ENCODE measurements around the gene TRIM62. TPM values are rescaled to one million over a fixed set of nuclear protein-coding genes. Genes with fewer than 3 reads are reported as not detected.

Gene TRIM62
- total and polyA plus RNA-seq, 2 experiments from 2014 or later = 2.9 to 18.9 TPM

DNA sequence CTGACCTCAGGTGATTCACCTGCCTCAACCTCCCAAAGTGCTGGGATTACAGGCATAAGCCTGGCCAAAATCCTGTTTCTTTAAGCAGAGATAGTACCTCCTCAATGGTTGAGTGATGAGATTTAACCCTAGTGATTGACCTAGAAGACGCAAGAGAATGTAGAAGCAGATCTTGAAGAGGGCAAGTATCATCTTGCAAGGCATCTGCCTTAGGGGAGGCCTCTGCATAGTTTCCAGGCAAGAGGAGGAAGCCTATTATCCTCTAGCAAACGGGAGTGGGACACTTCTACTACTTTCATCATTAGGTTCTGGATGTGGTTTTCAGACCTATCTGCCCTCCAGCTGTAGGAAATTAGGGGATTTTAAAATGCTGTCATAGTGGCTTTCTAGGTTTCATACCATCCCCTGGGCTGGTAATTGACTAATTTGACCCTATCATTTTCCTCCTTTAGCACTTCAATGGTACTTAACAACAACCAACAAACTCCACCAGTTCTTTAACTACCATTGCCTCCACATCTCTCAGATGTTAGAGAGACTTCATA lies 10.0 kb upstream of the TRIM62 start (continued):
- TF ChIP-seq POLR2AphosphoS5 (IDR thresholded peaks at IDR 0.05; ENCODE audit: low read depth) = no peak
- TF ChIP-seq JUNB (IDR thresholded peaks at IDR 0.05; ENCODE audit: unreplicated experiment) = no peak

- H3F3A ChIP-seq (replicated peaks; ENCODE audit: low read depth) = no peaks in the 10 kb centered on the region
- peaks cover 12% of the 10 kb centered on the region; the same call in 1 of the 2 replicates for H3K27me3 ChIP-seq (ENCODE audit: insufficient read depth)
- H3K9me2 ChIP-seq (ENCODE audit: insufficient read depth) = no peaks in the 10 kb centered on the region
- Mint-ChIP-seq H3K27ac (no peak overlapping the region), H3K27me3 (ENCODE audit: insufficient read depth, low read depth, poor library complexity) (peaks cover 4% of the 10 kb centered on the region), H3K9me3 (no peaks in the 10 kb centered on the region), H3K4me1 (no peaks in the 10 kb centered on the region), H3K36me3 (ENCODE audit: low read depth) (no peaks in the 10 kb centered on the region), H3K4me3 (no peak overlapping the region)
- no peaks in the 10 kb centered on the region for H4K20me1 ChIP-seq (replicated peaks; ENCODE audit: insufficient read depth)
- TF ChIP-seq NANOG (IDR thresholded peaks at IDR 0.05; ENCODE audit: borderline replicate concordance) = no peak
- TF ChIP-seq EZH2phosphoT487 (IDR thresholded peaks at IDR 0.05; ENCODE audit: unreplicated experiment) = no peak
- TF ChIP-seq ETS1 (IDR thresholded peaks at IDR 0.05) = no peak
- no peak for TF ChIP-seq CREB1 (CRISPR knock-in tag; IDR thresholded peaks at IDR 0.05; ENCODE audit: low read depth)
- TF ChIP-seq EZH2 (IDR thresholded peaks at IDR 0.05; ENCODE audit: low read depth, unreplicated experiment) = no peak
- TF ChIP-seq ZNF331 (CRISPR knock-in tag; IDR thresholded peaks at IDR 0.05; ENCODE audit: low read depth) = no peak
- TF ChIP-seq STAT1 (IDR thresholded peaks at IDR 0.05; ENCODE audit: unreplicated experiment) = no peak
- H3K4me2 ChIP-seq = no peak overlapping the region
- no peaks in the 10 kb centered on the region for H3K36me3 ChIP-seq (ENCODE audit: insufficient read depth)
- H3K4me1 ChIP-seq (ENCODE audit: insufficient read depth) = no peaks in the 10 kb centered on the region
- no peak overlapping the region for H3K27ac ChIP-seq (ENCODE audit: low read depth)
- no peak for DNase-seq (ENCODE audit: low spot score)
- H3K79me2 ChIP-seq (replicated peaks; ENCODE audit: insufficient read depth) = no peaks in the 10 kb centered on the region
- no peak overlapping the region for H3K4me3 ChIP-seq
- ATAC-seq = no peak
- H2AFZ ChIP-seq = no peak overlapping the region
Measured at GRCh38 chr1:33190701-33191100, 8.9 kb upstream of the TRIM62 start.

GRCh38 chr1:33188572-33189275 lies 6.9 kb upstream of the TRIM62 start:
- Histone ChIP-seq H3K27me3 (ENCODE audit: insufficient read depth) (peaks cover 7% of the 10 kb centered on the region; the same call in 1 of the 2 replicates), H2AFZ (no peak overlapping the region), H3K27ac (ENCODE audit: low read depth) (no peak overlapping the region), H4K20me1 (replicated peaks; ENCODE audit: insufficient read depth) (no peaks in the 10 kb centered on the region), H3K9me2 (ENCODE audit: insufficient read depth) (no peaks in the 10 kb centered on the region), H3K4me2 (no peak overlapping the region), H3K4me3 (no peak overlapping the region), H3K4me1 (ENCODE audit: insufficient read depth) (peaks cover 2% of the 10 kb centered on the region; the same call in 1 of the 2 replicates), H3K79me2 (replicated peaks; ENCODE audit: insufficient read depth) (no peaks in the 10 kb centered on the region), H3K36me3 (ENCODE audit: insufficient read depth) (no peaks in the 10 kb centered on the region), H3F3A (replicated peaks; ENCODE audit: low read depth) (no peaks in the 10 kb centered on the region)
- Mint-ChIP-seq H3K4me1 (peaks cover 6% of the 10 kb centered on the region), H3K4me3 (no peak overlapping the region), H3K27me3 (ENCODE audit: insufficient read depth, low read depth, poor library complexity) (peaks cover 5% of the 10 kb centered on the region), H3K36me3 (ENCODE audit: low read depth) (no peaks in the 10 kb centered on the region), H3K27ac (no peak overlapping the region), H3K9me3 (no peaks in the 10 kb centered on the region)
- DNase-seq (ENCODE audit: low spot score) = no peak
- ATAC-seq = no peak
- no peak for TF ChIP-seq EZH2phosphoT487 (IDR thresholded peaks at IDR 0.05; ENCODE audit: unreplicated experiment)
- no peak for TF ChIP-seq EZH2 (IDR thresholded peaks at IDR 0.05; ENCODE audit: low read depth, unreplicated experiment)
- TF ChIP-seq ZNF331 (CRISPR knock-in tag; IDR thresholded peaks at IDR 0.05; ENCODE audit: low read depth) = no peak
- no peak for TF ChIP-seq CTCF (conservative IDR thresholded peaks at IDR 0.05; ENCODE audit: low read depth in 2 of 2)
- no peak for TF ChIP-seq NANOG (IDR thresholded peaks at IDR 0.05; ENCODE audit: borderline replicate concordance)
- TF ChIP-seq, protein P1, sequence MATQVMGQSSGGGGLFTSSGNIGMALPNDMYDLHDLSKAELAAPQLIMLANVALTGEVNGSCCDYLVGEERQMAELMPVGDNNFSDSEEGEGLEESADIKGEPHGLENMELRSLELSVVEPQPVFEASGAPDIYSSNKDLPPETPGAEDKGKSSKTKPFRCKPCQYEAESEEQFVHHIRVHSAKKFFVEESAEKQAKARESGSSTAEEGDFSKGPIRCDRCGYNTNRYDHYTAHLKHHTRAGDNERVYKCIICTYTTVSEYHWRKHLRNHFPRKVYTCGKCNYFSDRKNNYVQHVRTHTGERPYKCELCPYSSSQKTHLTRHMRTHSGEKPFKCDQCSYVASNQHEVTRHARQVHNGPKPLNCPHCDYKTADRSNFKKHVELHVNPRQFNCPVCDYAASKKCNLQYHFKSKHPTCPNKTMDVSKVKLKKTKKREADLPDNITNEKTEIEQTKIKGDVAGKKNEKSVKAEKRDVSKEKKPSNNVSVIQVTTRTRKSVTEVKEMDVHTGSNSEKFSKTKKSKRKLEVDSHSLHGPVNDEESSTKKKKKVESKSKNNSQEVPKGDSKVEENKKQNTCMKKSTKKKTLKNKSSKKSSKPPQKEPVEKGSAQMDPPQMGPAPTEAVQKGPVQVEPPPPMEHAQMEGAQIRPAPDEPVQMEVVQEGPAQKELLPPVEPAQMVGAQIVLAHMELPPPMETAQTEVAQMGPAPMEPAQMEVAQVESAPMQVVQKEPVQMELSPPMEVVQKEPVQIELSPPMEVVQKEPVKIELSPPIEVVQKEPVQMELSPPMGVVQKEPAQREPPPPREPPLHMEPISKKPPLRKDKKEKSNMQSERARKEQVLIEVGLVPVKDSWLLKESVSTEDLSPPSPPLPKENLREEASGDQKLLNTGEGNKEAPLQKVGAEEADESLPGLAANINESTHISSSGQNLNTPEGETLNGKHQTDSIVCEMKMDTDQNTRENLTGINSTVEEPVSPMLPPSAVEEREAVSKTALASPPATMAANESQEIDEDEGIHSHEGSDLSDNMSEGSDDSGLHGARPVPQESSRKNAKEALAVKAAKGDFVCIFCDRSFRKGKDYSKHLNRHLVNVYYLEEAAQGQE (IDR thresholded peaks at IDR 0.05; ENCODE audit: unreplicated experiment) = no peak
- TF ChIP-seq ETS1 (IDR thresholded peaks at IDR 0.05) = no peak
- no peak for TF ChIP-seq CREB1 (CRISPR knock-in tag; IDR thresholded peaks at IDR 0.05; ENCODE audit: low read depth)
- no peak for TF ChIP-seq POLR2AphosphoS5 (IDR thresholded peaks at IDR 0.05; ENCODE audit: low read depth)

Data from GM23338 (cell line).